K562 (cell line): ENCODE measurements around the gene LCN12.

Experiments used
- ARHGAP35 ChIP-seq: fragments of 450-650 bp; IDR thresholded peaks from 2 replicates; pipeline ENCODE4 v1.6.1; 2018; ENCODE audit not compliant: partially characterized antibody
- CHD4 ChIP-seq: fragments of 200-600 bp; sonication (generic); IDR thresholded peaks from 3 replicates; pipeline ENCODE4 v1.6.1; 2012; ENCODE audit warnings: low read depth, mild to moderate bottlenecking, mixed read lengths, low read length, inconsistent platforms; ENCODE audit not compliant: insufficient read depth, insufficient replicate concordance, poor library complexity, severe bottlenecking
- CTCF ChIP-seq, 3 experiments: IDR thresholded peaks in 2 of 3; conservative IDR thresholded peaks in 1 of 3; 2 replicates each; pipeline ENCODE4 v1.5.1; 2011 to 2012; ENCODE audit warnings: low read length in 3 of 3, mild to moderate bottlenecking in 3 of 3, control low read depth in 2 of 3, improper control_type of control experiment in 1 of 3, inconsistent platforms in 1 of 3, low read depth in 1 of 3, mixed read lengths in 1 of 3, moderate library complexity in 1 of 3; ENCODE audit not compliant: insufficient read depth in 2 of 3
- GTF2F1 ChIP-seq: IDR thresholded peaks from 2 replicates; pipeline ENCODE4 v1.6.1; 2011; ENCODE audit warnings: low read depth, low read length, improper control_type of control experiment
- HEY1 ChIP-seq: fragments of 250-450 bp; sonication (Bioruptor Pico); IDR thresholded peaks from 2 replicates; pipeline ENCODE4 v1.5.0; 2020; ENCODE audit warnings: mild to moderate bottlenecking, moderate library complexity, borderline replicate concordance
- PHF21A ChIP-seq: fragments of 450-650 bp; IDR thresholded peaks from 2 replicates; pipeline ENCODE4 v1.6.1; 2017; ENCODE audit warnings: low read depth, borderline replicate concordance
- POLR2A ChIP-seq: fragments of 450-650 bp; conservative IDR thresholded peaks from 2 replicates; pipeline ENCODE4 v1.6.1; 2016
- POLR2AphosphoS5 ChIP-seq: IDR thresholded peaks from 2 replicates; pipeline ENCODE4 v1.6.1; 2011; ENCODE audit warnings: mild to moderate bottlenecking, low read depth, low read length, moderate library complexity; ENCODE audit not compliant: control insufficient read depth, insufficient read depth
- SREBF1 ChIP-seq: fragments of 150-350 bp; IDR thresholded peaks from 2 replicates; pipeline ENCODE4 v1.6.1; 2014; ENCODE audit warnings: antibody characterized with exemption, low read depth, low read length, borderline replicate concordance
- TARDBP ChIP-seq: fragments of 450-650 bp; IDR thresholded peaks from 2 replicates; pipeline ENCODE4 v1.6.1; 2016
- TEAD2 ChIP-seq: fragments of 450-650 bp; IDR thresholded peaks from 2 replicates; pipeline ENCODE4 v1.6.1; 2016; ENCODE audit warnings: missing genetic modification characterization, control low read depth, missing compliant biosample characterization
- ZNF311 ChIP-seq: fragments of 250-450 bp; sonication (Bioruptor Pico); IDR thresholded peaks from 2 replicates; pipeline ENCODE4 v1.4.0; 2020; ENCODE audit warnings: mild to moderate bottlenecking, moderate library complexity
- ZNF830 ChIP-seq: fragments of 250-450 bp; sonication (Bioruptor Pico); IDR thresholded peaks from 2 replicates; pipeline ENCODE4 v1.5.0; 2021; ENCODE audit warnings: mild to moderate bottlenecking
- TF ChIP-seq, protein P1 (sequence below): fragments of 450-650 bp; IDR thresholded peaks from 2 replicates; pipeline ENCODE4 v1.6.1; 2016

DNA sequence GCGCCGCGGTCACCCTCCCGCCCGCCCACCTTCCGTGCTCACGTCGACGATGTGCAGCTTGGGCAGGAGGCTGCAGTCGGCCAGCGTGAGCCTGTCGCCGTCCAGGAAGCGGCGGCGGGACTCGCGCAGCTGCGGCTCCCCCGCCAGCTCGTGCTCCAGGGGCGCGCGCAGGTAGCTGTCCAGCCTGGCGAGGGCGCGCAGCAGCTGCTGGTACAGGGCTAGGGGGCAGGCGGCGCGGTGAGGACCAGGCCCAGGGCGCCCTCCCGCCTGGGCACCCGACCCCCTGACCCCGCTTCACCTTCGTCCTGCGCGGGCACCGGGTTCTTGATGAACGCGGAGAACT lies 42.8 kb downstream of the LCN12 start:
- TF ChIP-seq POLR2AphosphoS5: no peak
- no peak for TF ChIP-seq POLR2A
- TF ChIP-seq TEAD2 (tag): no peak
- TF ChIP-seq, protein P1, sequence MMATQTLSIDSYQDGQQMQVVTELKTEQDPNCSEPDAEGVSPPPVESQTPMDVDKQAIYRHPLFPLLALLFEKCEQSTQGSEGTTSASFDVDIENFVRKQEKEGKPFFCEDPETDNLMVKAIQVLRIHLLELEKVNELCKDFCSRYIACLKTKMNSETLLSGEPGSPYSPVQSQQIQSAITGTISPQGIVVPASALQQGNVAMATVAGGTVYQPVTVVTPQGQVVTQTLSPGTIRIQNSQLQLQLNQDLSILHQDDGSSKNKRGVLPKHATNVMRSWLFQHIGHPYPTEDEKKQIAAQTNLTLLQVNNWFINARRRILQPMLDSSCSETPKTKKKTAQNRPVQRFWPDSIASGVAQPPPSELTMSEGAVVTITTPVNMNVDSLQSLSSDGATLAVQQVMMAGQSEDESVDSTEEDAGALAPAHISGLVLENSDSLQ: no peak
- TF ChIP-seq ZNF830 (CRISPR knock-in tag): no peak
- TF ChIP-seq TARDBP: no peak
- TF ChIP-seq CTCF (IDR thresholded peaks at IDR 0.05 in 2 of 3, conservative IDR thresholded peaks at IDR 0.05 in 1 of 3; ENCODE audit: insufficient read depth in 2 of 3, low read depth in 1 of 3, low read length in 3 of 3): no peak
- no peak for TF ChIP-seq PHF21A
- no peak for TF ChIP-seq SREBF1
- no peak for TF ChIP-seq ZNF311 (CRISPR knock-in tag)
- TF ChIP-seq CHD4: no peak
- no peak for TF ChIP-seq GTF2F1
- no peak for TF ChIP-seq ARHGAP35
- TF ChIP-seq HEY1 (CRISPR knock-in tag): no peak
